Chondrocyte (in vitro differentiated cells): ENCODE measurements around the gene GTF2A2. TPM values are rescaled to one million over a fixed set of nuclear protein-coding genes. Genes with fewer than 3 reads are reported as not detected.

Source experiments
- DNase-seq: peaks from one replicate; pipeline ENCODE4 v3.0.0; 2021; ENCODE audit warnings: mixed read lengths, low spot score
- H3K27ac Mint-ChIP-seq: one replicate; pipeline ENCODE4 v1.8.0; 2021; ENCODE audit warnings: mild to moderate bottlenecking, moderate library complexity, mixed read lengths; ENCODE audit not compliant: unreplicated experiment
- H3K27me3 Mint-ChIP-seq: 2 replicates; pipeline ENCODE4 v1.8.0; 2021; ENCODE audit warnings: low read depth, mixed read lengths
- H3K36me3 Mint-ChIP-seq: 2 replicates; pipeline ENCODE4 v1.8.0; 2021; ENCODE audit warnings: low read depth, mixed read lengths
- H3K4me1 Mint-ChIP-seq: 2 replicates; pipeline ENCODE4 v1.8.0; 2021; ENCODE audit warnings: low read depth, mild to moderate bottlenecking, mixed read lengths
- H3K4me3 Mint-ChIP-seq: one replicate; pipeline ENCODE4 v1.8.0; 2021; ENCODE audit warnings: mild to moderate bottlenecking, moderate library complexity, mixed read lengths; ENCODE audit not compliant: unreplicated experiment
- H3K9me3 Mint-ChIP-seq: 2 replicates; pipeline ENCODE4 v1.8.0; 2021; ENCODE audit warnings: low read depth, mixed read lengths
- CTCF ChIP-seq: fragments of 200-600 bp; sonication (generic); IDR thresholded peaks from 2 replicates; pipeline ENCODE4 v1.5.0; 2021; ENCODE audit warnings: antibody characterized with exemption, mild to moderate bottlenecking, moderate library complexity
- total RNA-seq: library from RNA; stranded (reverse); gene quantifications from 3 replicates; pipeline ENCODE4 v1.2.1, GENCODE V29; 2021

Gene GTF2A2
- total RNA-seq, 1 donor from 2014 or later = 114 TPM

DNA sequence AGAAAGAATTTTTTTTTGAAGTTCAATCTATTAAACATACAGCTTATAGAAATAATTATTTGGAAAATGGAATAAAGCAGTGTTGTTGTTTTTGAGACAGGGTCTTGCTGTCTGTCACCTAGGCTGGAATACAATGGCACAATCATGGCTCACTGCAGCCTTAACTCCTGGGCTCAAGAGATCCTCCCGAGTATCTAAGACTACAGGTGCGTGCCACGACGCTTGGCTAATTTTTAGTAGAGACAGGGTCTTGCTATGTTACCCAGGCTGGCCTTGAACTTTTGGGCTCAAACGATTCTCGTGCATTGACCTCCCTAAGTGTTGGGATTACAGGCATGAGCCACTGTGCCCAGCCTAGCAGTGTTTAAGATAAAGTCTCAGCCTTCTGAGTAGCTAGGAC lies 23.0 kb upstream of the GTF2A2 start:
- H3K4me3 Mint-ChIP-seq = no peak overlapping the region
- DNase-seq = no peak
- H3K27me3 Mint-ChIP-seq = no peaks in the 10 kb centered on the region
- H3K9me3 Mint-ChIP-seq = no peaks in the 10 kb centered on the region
- no peak for TF ChIP-seq CTCF
- H3K4me1 Mint-ChIP-seq = peaks cover 15% of the 10 kb centered on the region
- peaks cover 20% of the 10 kb centered on the region for H3K36me3 Mint-ChIP-seq
- no peak overlapping the region for H3K27ac Mint-ChIP-seq

- peaks cover 5% of the 10 kb centered on the region for H3K4me1 Mint-ChIP-seq
- TF ChIP-seq CTCF = no peak
- no peaks in the 10 kb centered on the region for H3K27me3 Mint-ChIP-seq
- no peak overlapping the region for H3K27ac Mint-ChIP-seq
- H3K4me3 Mint-ChIP-seq = no peak overlapping the region
- H3K36me3 Mint-ChIP-seq = peaks cover 25% of the 10 kb centered on the region
- no peak for DNase-seq
- no peaks in the 10 kb centered on the region for H3K9me3 Mint-ChIP-seq
Measured at GRCh38 chr15:59678620-59679019, 21.3 kb upstream of the GTF2A2 start.

DNA sequence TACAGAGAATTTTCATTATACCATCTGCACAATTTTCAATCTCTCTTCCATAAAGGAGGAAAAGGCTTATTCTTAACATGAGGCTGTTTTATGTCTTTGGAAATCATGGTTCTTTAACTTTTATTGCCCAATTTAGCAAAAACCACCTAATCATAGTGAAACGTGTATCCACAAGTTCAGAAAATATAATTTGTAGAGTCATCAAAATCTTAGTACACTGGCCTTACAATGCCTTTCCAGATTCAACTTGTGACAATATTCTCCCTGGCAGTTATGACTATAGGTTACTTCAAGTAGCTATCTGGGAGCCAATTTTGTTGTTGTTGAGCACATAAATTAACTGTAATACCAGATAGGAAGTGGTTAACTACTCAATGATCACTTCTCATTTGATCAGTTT lies 20.9 kb upstream of the GTF2A2 start:
- DNase-seq = no peak
- Mint-ChIP-seq H3K4me3 (no peak overlapping the region), H3K36me3 (peaks cover 25% of the 10 kb centered on the region), H3K27me3 (no peaks in the 10 kb centered on the region), H3K9me3 (no peaks in the 10 kb centered on the region), H3K4me1 (peaks cover 3% of the 10 kb centered on the region), H3K27ac (no peak overlapping the region)
- TF ChIP-seq CTCF = no peak

DNA sequence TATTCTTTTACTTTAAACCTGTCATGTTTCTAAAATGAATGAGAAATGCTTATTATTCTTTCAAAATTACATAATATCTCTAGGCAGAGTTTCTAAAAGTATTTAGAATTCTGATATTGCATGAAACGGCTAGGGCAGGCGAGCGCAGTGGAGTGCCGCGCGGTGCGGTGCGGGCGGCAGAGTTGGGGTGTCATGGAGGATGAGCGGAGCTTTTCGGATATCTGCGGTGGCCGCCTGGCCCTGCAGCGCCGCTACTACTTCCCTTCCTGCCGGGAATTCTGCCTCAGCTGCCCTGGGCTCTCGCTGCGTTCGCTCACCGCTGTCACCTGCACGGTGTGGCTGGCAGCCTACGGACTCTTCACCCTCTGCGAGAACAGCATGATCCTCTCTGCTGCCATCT lies 19.2 kb upstream of the GTF2A2 start:
- peaks cover 32% of the 10 kb centered on the region for H3K36me3 Mint-ChIP-seq
- no peaks in the 10 kb centered on the region for H3K4me1 Mint-ChIP-seq
- peak; percentile 73 for DNase-seq
- H3K27ac Mint-ChIP-seq = no peak overlapping the region
- no peaks in the 10 kb centered on the region for H3K27me3 Mint-ChIP-seq
- TF ChIP-seq CTCF = no peak
- H3K4me3 Mint-ChIP-seq = no peak overlapping the region
- H3K9me3 Mint-ChIP-seq = no peaks in the 10 kb centered on the region

- H3K36me3 Mint-ChIP-seq = peaks cover 32% of the 10 kb centered on the region
- no peak overlapping the region for H3K27ac Mint-ChIP-seq
- no peaks in the 10 kb centered on the region for H3K9me3 Mint-ChIP-seq
- H3K27me3 Mint-ChIP-seq = no peaks in the 10 kb centered on the region
- no peak for TF ChIP-seq CTCF
- no peak for DNase-seq
- H3K4me1 Mint-ChIP-seq = no peaks in the 10 kb centered on the region
- no peak overlapping the region for H3K4me3 Mint-ChIP-seq
Measured at GRCh38 chr15:59674361-59674877, 17.1 kb upstream of the GTF2A2 start.
